HTR-8/SVneo (cell line): ENCODE measurements around the gene VILL.
"Not testable (repeated sequence)": the region's sequence is repeated elsewhere in the genome, so short reads cannot be mapped to it uniquely, and the experiment has no call there.

ENCODE experiments used
- DNase-seq: peaks from one replicate; pipeline ENCODE4 v3.0.0; 2011; ENCODE audit warnings: low spot score, mixed read lengths; ENCODE audit not compliant: insufficient read length
- FAIRE-seq: peaks from 2 replicates; lab custom pipeline; 2011; peaks lifted over from hg19 to GRCh38; lab: Jason Lieb, UNC

Gene VILL

GRCh38 chr3:37982331-37982730, 8.3 kb upstream of the VILL start:
- DNase-seq = no peak
- FAIRE-seq = no peak

- no peak for FAIRE-seq
Observed at GRCh38 chr3:37984051-37984450, 6.5 kb upstream of the VILL start.

GRCh38 chr3:37984596-37984995, 6.0 kb upstream of the VILL start:
- no peak for FAIRE-seq
- no peak for DNase-seq

More at GRCh38 chr3:37984051-37984450, 6.5 kb upstream of the VILL start:
- no peak for DNase-seq

- no peak for DNase-seq
- no peak for FAIRE-seq
Observed at GRCh38 chr3:37985637-37986320, 4.8 kb upstream of the VILL start.

GRCh38 chr3:37986479-37987314, 3.9 kb upstream of the VILL start:
- no peak for DNase-seq
- no peak for FAIRE-seq

GRCh38 chr3:37987315-37987697, 3.3 kb upstream of the VILL start:
- FAIRE-seq = no peak
- DNase-seq = no peak

GRCh38 chr3:37987751-37988179, 2.8 kb upstream of the VILL start:
- DNase-seq (no peak), FAIRE-seq (no peak)

GRCh38 chr3:37988376-37988775, 2.2 kb upstream of the VILL start:
- FAIRE-seq, DNase-seq: not testable (repeated sequence)

DNA sequence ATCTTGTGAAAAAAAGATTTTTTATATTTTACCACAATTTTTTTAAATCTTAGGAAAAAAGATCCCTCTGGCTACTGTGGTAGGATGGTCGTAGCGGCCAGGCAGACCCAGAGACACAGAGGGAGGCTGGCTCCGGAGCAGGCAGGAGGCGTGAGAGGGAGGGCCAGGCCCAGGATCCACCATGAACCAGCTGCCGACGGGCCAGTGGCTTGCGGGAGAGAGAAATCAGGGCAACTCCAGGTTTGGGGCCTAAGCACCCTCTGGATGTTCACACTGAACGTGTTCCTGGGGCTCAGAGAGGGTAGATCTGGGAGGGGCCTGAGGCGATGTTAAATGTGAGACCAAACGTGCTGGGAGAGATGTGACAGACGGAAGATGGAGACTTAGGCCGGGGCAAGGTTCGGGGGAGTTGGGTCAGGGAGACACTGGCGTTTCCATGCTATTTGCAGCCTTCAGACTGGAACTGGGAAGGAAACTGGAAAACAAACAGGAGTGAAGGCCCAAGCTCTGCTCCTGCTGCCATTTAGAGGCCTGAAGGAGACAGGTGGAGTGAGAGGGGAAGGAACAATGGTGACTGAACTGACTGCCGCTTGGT, 1.6 kb upstream of the VILL start:
- no peak for DNase-seq
- FAIRE-seq = no peak

DNA sequence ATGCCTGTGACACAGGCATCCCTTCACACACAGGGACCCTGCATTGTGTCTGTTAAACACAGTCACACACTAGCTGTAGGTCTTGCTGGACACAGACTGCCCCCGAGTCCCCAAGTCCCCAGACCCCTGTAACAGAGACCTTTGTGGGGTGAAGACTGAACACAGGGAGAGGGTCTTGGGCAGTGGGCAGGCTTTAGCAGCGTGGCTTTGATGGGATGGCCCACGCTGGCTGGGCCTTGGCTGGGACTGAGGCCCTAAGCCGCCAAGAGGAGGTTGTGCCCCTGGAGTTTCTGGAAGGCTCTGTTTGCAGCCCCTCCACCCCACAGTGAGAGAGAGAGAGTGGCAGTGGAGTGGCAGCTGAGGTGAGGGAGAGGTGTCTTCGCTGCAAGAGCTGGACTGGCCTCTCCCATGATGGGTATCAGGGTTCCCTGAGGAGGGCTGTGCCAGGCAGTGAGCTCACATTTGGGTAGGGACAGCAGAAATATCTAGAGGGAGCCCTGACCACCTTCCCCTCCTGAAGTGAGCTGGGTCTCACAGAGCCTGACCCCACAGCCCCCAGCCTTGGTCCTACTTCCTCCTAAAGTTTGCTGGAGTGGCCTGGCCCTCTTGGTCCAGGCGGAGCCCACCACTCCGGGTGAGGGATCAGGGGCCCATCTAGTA, 635 bp upstream of the VILL start:
- FAIRE-seq = no peak
- DNase-seq = no peak

DNA sequence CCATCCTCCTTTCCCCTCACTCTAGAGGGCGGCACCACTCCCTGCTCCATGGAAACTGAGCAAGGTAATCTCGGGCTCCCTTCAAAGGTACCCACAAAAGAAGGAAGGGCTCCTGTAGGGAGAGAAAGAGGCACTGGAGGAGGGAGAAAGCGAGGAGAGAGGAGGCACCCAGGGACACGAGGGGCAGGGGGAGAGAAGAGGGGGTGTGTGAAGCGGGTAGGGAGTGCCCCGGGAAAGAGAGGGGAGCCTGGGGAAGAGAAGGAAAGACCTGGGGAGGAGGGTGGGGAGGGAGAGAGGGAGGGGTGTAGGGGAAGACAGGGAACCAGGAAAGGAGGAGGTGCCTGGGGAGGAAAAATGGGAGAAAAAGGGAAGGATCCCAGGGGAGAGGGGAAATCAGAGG, 523 bp downstream of the VILL start:
- FAIRE-seq (no peak), DNase-seq (no peak)

GRCh38 chr3:37991823-37992222, 1.2 kb downstream of the VILL start:
- FAIRE-seq (no peak), DNase-seq (no peak)

DNA sequence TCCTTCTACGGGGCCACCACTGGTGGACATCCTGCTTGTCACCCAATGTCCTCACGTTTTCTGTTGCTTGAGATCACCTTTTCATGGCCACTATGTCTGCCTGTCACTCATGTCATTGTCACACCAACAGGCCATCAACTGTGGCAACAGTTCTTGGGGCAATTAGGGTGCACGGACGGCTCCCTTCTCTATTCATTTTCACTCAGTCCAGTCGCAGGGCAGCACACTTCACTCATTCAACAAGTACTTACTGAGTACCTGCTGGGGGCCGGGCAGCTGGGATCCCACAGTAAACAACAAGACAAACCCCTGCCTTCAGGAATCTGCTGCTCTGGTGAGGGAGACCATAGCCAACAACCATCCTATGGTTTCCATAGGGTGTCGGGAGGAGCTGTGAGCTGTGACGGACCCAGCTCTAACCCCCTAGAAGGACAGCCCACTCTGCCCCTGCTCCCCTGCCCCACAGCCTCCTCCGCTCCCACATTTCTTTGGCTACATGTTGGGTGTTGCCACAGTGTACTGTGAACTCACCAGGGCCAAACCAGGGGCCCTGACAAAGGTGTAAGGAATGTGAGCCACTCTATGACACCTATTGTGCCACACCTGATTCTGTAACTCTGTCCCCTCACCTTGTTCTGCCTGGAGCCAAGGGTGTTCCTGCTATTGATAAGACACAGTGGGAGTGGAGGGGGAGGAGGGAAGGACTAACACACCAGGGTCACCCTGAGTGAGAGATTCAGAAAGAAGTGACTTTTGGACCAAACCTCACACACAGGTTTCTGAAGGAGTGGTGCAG, 1.9 kb downstream of the VILL start:
- FAIRE-seq = no peak
- no peak for DNase-seq

- FAIRE-seq (no peak), DNase-seq (no peak)
Observed at GRCh38 chr3:37993067-37993455, 2.5 kb downstream of the VILL start.

DNA sequence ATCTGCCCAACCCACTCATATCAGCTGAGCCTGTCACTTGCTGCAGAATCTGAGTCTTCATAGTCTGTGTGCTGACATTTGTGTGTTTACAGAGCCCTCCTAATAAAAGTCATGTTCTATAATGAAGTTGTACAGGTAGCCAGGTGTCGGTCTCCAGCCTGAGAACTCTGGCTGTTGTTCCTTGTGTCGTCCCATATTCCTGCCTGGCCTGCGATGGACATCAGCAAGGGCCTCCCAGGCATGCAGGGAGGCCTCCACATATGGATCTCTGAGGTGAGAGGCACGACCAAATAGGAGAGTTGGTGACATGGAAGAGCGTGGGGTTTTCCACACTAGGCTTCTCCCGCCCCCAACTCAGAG, 2.9 kb downstream of the VILL start:
- FAIRE-seq (no peak), DNase-seq (no peak)

- peak; percentile 69 for FAIRE-seq
Observed at GRCh38 chr3:37993820-37994638, 3.4 kb downstream of the VILL start.

DNA sequence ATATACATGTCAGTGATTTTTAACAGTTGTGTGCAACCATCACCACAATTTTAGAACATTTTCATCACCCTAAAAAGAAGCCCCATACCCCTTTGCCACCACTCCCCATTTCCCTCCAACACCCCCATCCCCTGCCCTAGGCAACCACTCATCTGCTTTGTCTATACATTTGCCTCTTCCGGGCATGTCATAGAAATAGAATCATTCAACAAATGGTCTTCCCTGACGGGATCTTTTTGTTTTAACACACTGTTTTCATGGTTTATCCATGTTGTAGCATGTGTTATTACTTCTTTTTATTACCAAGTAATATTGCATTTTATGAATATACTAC, 4.0 kb downstream of the VILL start:
- no peak for FAIRE-seq
- DNase-seq = no peak

More at GRCh38 chr3:37993820-37994638, 3.4 kb downstream of the VILL start:
- peak; percentile 45 for DNase-seq

- DNase-seq = no peak
- no peak for FAIRE-seq
Observed at GRCh38 chr3:37995652-37996641, 5.4 kb downstream of the VILL start.
